Measurements from ENCODE around the gene ARMC10. TPM values are rescaled to one million over a fixed set of nuclear protein-coding genes. Genes with fewer than 3 reads are reported as not detected.

Gene ARMC10
- total RNA-seq, 4 donors from 2014 or later = 35.4 to 41.7 (median 39.7) TPM

DNA sequence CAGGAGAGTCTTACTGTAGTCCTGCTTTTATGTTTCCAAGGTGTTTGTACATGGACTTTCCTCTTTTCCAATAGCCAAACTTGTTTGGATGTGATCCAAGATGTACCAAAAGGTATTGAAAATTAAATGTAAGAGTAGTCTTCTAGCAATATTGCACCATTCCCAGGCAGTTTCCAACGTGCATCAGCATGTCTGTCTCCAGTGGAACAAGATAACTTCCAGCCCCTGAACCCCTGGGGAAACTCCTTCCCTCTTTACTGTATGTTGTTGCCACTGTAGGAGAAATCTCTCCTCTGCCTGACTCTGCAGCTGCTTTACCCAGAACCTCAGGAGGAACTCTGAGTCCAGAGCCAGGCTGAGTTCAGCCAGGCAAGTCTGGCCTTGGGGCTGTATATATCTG, 18.5 kb downstream of the ARMC10 start:
- TF ChIP-seq, protein P1, sequence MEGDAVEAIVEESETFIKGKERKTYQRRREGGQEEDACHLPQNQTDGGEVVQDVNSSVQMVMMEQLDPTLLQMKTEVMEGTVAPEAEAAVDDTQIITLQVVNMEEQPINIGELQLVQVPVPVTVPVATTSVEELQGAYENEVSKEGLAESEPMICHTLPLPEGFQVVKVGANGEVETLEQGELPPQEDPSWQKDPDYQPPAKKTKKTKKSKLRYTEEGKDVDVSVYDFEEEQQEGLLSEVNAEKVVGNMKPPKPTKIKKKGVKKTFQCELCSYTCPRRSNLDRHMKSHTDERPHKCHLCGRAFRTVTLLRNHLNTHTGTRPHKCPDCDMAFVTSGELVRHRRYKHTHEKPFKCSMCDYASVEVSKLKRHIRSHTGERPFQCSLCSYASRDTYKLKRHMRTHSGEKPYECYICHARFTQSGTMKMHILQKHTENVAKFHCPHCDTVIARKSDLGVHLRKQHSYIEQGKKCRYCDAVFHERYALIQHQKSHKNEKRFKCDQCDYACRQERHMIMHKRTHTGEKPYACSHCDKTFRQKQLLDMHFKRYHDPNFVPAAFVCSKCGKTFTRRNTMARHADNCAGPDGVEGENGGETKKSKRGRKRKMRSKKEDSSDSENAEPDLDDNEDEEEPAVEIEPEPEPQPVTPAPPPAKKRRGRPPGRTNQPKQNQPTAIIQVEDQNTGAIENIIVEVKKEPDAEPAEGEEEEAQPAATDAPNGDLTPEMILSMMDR (IDR thresholded peaks at IDR 0.05; ENCODE audit: low read depth) = no peak

DNA sequence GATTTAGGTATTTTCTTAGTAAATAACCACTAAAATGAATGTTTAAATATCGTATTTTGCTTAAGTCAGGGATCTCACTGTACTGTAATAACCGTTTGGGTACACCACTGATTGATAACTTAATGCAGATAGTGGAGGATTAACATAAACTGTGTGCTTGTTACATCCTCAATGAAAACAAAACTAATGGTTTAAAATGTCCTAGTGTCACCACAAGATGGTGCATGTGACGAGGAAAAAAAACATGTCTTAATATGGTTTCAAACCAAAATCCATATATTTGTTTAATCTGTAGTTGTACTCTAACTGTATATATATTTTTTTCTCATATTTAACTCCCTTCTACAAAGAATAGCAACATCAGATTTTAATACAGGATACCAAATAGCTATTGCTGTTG, 19.2 kb downstream of the ARMC10 start:
- TF ChIP-seq, protein P1 (IDR thresholded peaks at IDR 0.05; ENCODE audit: low read depth) = no peak

DNA sequence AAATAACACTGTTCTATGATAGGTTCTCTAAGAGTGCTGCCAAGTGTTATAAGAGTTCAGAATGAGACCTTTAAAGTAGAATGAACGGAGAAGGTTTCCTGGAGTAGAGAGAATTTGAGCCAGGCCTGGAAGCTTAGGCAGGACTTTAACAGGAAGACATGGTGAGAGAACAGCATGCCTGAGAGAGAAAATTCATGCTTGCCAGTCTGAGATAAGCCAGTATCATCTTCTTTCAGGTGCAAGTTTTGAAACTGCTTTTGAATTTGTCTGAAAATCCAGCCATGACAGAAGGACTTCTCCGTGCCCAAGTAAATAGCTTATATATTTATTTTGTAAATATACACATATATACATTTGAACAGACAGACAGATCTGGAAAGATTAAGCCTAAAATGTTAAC, 22.1 kb downstream of the ARMC10 start:
- TF ChIP-seq, protein P1 (IDR thresholded peaks at IDR 0.05; ENCODE audit: low read depth) = no peak

DNA sequence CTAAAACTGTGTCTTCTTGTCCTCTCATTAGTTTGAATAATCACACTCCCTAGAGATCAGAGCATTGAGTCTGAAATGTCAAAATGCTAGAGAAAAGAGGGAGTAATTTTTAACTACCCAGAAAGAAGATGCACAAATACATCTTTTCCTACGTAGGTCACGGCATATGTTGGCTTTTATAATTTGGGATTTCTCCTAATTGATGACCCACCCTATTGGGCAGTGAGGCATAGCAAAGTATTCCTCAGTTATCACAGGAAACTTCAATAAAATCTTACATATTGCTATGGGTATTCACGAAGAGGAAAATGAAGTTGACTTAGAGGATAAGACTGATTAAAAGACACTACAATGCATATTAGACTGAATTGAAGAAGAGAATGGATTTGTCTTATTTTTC, 25.4 kb downstream of the ARMC10 start:
- TF ChIP-seq, protein P1 (IDR thresholded peaks at IDR 0.05; ENCODE audit: low read depth) = no peak

DNA sequence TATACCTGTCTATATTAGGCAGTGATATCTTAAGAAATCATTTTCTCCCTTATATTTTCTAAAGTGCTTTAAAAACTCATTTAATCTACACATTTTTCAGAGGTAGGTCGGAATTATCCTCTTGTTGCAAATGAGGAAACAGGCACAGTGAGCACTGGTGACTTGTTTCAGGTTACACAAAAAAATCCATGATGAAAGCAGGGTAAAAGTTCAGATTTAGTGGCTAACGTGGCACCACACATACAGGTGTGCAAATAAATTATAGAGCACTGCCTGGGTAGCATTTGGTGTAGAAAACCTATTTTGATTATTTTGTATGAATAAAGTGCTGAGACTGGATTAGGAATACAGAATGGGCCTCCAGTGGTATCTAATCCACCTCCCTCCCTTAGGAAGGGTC, 26.6 kb downstream of the ARMC10 start:
- TF ChIP-seq, protein P1 (IDR thresholded peaks at IDR 0.05; ENCODE audit: low read depth) = no peak

DNA sequence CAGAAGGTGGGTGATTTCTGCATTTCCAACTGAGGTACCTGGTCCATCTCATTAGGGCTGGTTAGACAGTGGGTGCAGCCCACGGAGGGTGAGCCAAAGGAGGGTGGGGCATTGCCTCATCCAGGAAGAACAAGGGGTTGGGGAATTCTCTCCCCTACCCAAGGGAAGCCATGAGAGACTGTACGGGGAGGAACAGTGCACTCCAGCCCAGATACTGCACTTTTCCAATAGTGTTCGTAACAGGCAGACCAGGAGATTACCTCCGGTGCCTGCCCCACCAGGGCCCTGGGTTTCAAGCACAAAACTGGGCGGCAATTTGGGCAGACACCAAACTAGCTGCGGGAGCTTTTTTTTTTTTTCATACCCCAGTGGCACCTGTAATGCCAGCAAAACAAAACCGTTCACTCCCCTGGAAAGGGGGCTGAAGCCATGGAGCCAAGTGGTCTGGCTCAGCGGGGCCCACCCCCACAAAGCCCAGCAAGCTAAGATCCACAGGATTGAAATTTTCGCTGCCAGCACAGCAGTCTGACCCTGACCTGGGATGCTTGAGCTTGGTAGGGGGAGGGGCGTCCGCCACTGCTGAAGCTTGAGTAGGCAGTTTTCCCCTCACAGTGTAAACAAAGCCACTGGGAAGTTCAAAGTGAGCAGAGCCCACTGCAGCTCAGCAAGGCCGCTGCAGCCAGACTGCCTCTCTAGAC, 31.2 kb downstream of the ARMC10 start:
- TF ChIP-seq, protein P1 (IDR thresholded peaks at IDR 0.05; ENCODE audit: low read depth) = no peak

DNA sequence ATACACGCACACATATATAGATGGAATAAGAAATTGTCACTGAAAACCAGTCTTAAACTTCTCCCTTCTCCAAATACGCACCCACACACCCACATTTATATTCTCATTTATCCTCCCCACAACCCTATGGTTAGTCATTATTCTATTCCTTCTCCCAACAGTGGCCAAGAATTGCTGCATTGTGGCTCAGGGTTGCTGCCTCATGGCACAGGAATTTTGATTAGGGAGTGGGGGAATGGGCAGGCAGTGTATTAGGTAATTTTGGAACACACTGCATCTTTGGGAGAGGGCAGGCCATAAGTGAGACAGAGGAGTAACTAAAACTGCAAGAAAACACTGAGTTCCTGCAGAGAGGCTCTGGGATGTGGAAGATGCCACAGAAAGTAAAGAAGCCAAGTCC, 38.2 kb downstream of the ARMC10 start:
- TF ChIP-seq, protein P1 (IDR thresholded peaks at IDR 0.05; ENCODE audit: low read depth) = no peak

Measured in subcutaneous adipose tissue (tissue), 4 donors.